Measurements from ENCODE around the gene SURF2. TPM values are rescaled to one million over a fixed set of nuclear protein-coding genes. Genes with fewer than 3 reads are reported as not detected.

Gene SURF2
- total and polyA plus RNA-seq, 9 of the 15 experiments (the other 6 are each of a cell fraction or from before 2014, with no cell fraction given): 5.5 to 82.5 (median 21.3) TPM

DNA sequence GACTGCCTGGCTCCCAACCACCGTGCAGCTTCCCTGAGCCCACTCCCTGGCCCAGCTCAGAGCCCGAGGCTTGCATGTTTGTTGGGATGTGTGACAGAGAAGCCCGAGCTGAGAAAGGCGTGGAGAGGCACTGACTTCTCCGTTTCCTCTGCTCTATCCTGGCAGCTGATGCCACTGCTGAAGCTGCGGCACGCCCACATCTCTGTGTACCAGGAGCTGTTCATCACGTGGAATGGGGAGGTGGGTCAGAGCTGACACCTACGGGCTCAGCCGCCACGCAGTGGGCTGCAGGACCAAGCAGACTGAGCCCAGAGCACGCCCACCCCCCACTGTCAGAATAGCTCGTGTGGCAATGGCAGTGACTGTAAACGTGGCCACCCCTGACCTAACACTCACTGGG, 29.1 kb downstream of the SURF2 start:
- CTCF ChIA-PET (ENCODE audit: low intra/inter-chr PET ratio): no interaction called here
- Histone ChIP-seq H3K79me2 (ENCODE audit: control insufficient read depth, insufficient read depth, low read length) (no peaks in the 10 kb centered on the region), H3K4me2 (ENCODE audit: insufficient read depth, low read length) (no peak overlapping the region), H4K20me1 (replicated peaks; ENCODE audit: control insufficient read depth, insufficient read depth, low read length) (no peaks in the 10 kb centered on the region; the same call in 1 of the 2 replicates), H3K9ac (ENCODE audit: insufficient read depth in 1 of 2, low read depth in 2 of 2, low read length in 2 of 2) (peak overlapping the region in 1 of 2 experiments; percentile 14; a peak in 1 of 4 replicates), H3K36me3 (ENCODE audit: control insufficient read depth, insufficient read depth, low read length) (no peaks in the 10 kb centered on the region), H3K9me3 (replicated peaks; ENCODE audit: control insufficient read depth, insufficient read depth, low read depth, low read length) (peaks cover 5% of the 10 kb centered on the region), H3K27ac (ENCODE audit: extremely low read depth, low read depth, low read length) (no peak overlapping the region), H3K4me3 (no peak overlapping the region), H3K27me3 (ENCODE audit: control insufficient read depth in 2 of 2, insufficient read depth in 2 of 2, low read length in 2 of 2) (peaks cover 25 to 51% of the 10 kb centered on the region in 2 experiments; a peak in 4 of 5 replicates), H3K9me1 (ENCODE audit: control insufficient read depth, insufficient read depth, low read length) (no peaks in the 10 kb centered on the region), H3K4me1 (replicated peaks in 1 of 2; ENCODE audit: control insufficient read depth in 2 of 2, insufficient read depth in 2 of 2, low read length in 2 of 2) (peaks cover 0 to 13% of the 10 kb centered on the region in 2 experiments; a peak in 2 of 5 replicates), H2AFZ (ENCODE audit: low read depth, low read length) (no peak overlapping the region)
- ATAC-seq (no peak), DNase-seq (ENCODE audit: extremely low read depth in 1 of 4, low spot score in 3 of 4) (no peak), FAIRE-seq (no peak)
- intact Hi-C loops (cut with micrococcal nuclease) (no loop called here), in situ Hi-C loops (cut with MboI) (no loop called here)
- POLR2A ChIA-PET: interaction anchor here (0.6 to 2.9 kb wide), 8 partner anchors 8 to 38 kb away, joined by 3 to 13 read pairs (median 4); partner anchors contain the start of genes MED22 and STKLD1
- BruUV-seq (replicated peaks): no TSS peak
- TF ChIP-seq ZNF324 (CRISPR knock-in tag; IDR thresholded peaks at IDR 0.05): no peak
- TF ChIP-seq ZNF354B (CRISPR knock-in tag; IDR thresholded peaks at IDR 0.05): no peak
- TF ChIP-seq, protein P1, sequence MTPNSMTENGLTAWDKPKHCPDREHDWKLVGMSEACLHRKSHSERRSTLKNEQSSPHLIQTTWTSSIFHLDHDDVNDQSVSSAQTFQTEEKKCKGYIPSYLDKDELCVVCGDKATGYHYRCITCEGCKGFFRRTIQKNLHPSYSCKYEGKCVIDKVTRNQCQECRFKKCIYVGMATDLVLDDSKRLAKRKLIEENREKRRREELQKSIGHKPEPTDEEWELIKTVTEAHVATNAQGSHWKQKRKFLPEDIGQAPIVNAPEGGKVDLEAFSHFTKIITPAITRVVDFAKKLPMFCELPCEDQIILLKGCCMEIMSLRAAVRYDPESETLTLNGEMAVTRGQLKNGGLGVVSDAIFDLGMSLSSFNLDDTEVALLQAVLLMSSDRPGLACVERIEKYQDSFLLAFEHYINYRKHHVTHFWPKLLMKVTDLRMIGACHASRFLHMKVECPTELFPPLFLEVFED (CRISPR knock-in tag; conservative IDR thresholded peaks at IDR 0.05): no peak
- no peak for TF ChIP-seq MECOM (CRISPR knock-in tag; IDR thresholded peaks at IDR 0.05)
- TF ChIP-seq, protein P2, sequence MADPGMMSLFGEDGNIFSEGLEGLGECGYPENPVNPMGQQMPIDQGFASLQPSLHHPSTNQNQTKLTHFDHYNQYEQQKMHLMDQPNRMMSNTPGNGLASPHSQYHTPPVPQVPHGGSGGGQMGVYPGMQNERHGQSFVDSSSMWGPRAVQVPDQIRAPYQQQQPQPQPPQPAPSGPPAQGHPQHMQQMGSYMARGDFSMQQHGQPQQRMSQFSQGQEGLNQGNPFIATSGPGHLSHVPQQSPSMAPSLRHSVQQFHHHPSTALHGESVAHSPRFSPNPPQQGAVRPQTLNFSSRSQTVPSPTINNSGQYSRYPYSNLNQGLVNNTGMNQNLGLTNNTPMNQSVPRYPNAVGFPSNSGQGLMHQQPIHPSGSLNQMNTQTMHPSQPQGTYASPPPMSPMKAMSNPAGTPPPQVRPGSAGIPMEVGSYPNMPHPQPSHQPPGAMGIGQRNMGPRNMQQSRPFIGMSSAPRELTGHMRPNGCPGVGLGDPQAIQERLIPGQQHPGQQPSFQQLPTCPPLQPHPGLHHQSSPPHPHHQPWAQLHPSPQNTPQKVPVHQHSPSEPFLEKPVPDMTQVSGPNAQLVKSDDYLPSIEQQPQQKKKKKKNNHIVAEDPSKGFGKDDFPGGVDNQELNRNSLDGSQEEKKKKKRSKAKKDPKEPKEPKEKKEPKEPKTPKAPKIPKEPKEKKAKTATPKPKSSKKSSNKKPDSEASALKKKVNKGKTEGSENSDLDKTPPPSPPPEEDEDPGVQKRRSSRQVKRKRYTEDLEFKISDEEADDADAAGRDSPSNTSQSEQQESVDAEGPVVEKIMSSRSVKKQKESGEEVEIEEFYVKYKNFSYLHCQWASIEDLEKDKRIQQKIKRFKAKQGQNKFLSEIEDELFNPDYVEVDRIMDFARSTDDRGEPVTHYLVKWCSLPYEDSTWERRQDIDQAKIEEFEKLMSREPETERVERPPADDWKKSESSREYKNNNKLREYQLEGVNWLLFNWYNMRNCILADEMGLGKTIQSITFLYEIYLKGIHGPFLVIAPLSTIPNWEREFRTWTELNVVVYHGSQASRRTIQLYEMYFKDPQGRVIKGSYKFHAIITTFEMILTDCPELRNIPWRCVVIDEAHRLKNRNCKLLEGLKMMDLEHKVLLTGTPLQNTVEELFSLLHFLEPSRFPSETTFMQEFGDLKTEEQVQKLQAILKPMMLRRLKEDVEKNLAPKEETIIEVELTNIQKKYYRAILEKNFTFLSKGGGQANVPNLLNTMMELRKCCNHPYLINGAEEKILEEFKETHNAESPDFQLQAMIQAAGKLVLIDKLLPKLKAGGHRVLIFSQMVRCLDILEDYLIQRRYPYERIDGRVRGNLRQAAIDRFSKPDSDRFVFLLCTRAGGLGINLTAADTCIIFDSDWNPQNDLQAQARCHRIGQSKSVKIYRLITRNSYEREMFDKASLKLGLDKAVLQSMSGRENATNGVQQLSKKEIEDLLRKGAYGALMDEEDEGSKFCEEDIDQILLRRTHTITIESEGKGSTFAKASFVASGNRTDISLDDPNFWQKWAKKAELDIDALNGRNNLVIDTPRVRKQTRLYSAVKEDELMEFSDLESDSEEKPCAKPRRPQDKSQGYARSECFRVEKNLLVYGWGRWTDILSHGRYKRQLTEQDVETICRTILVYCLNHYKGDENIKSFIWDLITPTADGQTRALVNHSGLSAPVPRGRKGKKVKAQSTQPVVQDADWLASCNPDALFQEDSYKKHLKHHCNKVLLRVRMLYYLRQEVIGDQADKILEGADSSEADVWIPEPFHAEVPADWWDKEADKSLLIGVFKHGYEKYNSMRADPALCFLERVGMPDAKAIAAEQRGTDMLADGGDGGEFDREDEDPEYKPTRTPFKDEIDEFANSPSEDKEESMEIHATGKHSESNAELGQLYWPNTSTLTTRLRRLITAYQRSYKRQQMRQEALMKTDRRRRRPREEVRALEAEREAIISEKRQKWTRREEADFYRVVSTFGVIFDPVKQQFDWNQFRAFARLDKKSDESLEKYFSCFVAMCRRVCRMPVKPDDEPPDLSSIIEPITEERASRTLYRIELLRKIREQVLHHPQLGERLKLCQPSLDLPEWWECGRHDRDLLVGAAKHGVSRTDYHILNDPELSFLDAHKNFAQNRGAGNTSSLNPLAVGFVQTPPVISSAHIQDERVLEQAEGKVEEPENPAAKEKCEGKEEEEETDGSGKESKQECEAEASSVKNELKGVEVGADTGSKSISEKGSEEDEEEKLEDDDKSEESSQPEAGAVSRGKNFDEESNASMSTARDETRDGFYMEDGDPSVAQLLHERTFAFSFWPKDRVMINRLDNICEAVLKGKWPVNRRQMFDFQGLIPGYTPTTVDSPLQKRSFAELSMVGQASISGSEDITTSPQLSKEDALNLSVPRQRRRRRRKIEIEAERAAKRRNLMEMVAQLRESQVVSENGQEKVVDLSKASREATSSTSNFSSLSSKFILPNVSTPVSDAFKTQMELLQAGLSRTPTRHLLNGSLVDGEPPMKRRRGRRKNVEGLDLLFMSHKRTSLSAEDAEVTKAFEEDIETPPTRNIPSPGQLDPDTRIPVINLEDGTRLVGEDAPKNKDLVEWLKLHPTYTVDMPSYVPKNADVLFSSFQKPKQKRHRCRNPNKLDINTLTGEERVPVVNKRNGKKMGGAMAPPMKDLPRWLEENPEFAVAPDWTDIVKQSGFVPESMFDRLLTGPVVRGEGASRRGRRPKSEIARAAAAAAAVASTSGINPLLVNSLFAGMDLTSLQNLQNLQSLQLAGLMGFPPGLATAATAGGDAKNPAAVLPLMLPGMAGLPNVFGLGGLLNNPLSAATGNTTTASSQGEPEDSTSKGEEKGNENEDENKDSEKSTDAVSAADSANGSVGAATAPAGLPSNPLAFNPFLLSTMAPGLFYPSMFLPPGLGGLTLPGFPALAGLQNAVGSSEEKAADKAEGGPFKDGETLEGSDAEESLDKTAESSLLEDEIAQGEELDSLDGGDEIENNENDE (IDR thresholded peaks at IDR 0.05; ENCODE audit: low read depth, low read length): no peak
- no peak for TF ChIP-seq RBM25 (IDR thresholded peaks at IDR 0.05; ENCODE audit: low read depth, low read length, severe bottlenecking)
- TF ChIP-seq TBL1XR1 (IDR thresholded peaks at IDR 0.05; ENCODE audit: low read length in 2 of 2): no peak
- TF ChIP-seq PURB (CRISPR knock-in tag; IDR thresholded peaks at IDR 0.05; ENCODE audit: low read depth): no peak
- 19% methylated on average over 14 of the region's 14 CpGs for WGBS (ENCODE audit: insufficient coverage, low coverage, missing lambda C conversion rate)
